GM19328 (cell line): ENCODE measurements around the gene AURKAIP1.
"Not testable (repeated sequence)": the region's sequence is repeated elsewhere in the genome, so short reads cannot be mapped to it uniquely, and the experiment has no call there.

Source experiments
- ATAC-seq: cut with Tn5 transposase; IDR thresholded peaks from one replicate; pipeline ENCODE4 v1.9.1; 2021; ENCODE audit warnings: mild to moderate bottlenecking, moderate library complexity; ENCODE audit not compliant: unreplicated experiment

AURKAIP1 gene

GRCh38 chr1:1374929-1375662 is at the start of gene AURKAIP1:
AURKAIP1 (minus strand) TSS chr1:1375207; CDS start chr1:1374756, 451 bp downstream.
- ATAC-seq, result peak; percentile 87

GRCh38 chr1:1424707-1425106 is 49.7 kb upstream of the AURKAIP1 start:
- ATAC-seq, result no peak

GRCh38 chr1:1423245-1423597 is 48.2 kb upstream of the AURKAIP1 start:
- ATAC-seq, result no peak

GRCh38 chr1:1422465-1423244 is 47.6 kb upstream of the AURKAIP1 start:
- ATAC-seq, result no peak

- no peak for ATAC-seq
Observed at GRCh38 chr1:1421907-1422464, 47.0 kb upstream of the AURKAIP1 start.

GRCh38 chr1:1421147-1421906 is 46.3 kb upstream of the AURKAIP1 start, which contains the start of gene ANKRD65:
ANKRD65 (minus strand) TSS chr1:1421276; CDS start chr1:1421005, 271 bp downstream.
- no peak for ATAC-seq

GRCh38 chr1:1420654-1421141 is 45.7 kb upstream of the AURKAIP1 start:
- ATAC-seq, result no peak

- ATAC-seq, result no peak
Observed at GRCh38 chr1:1419813-1420653, 45.0 kb upstream of the AURKAIP1 start.

- ATAC-seq, result no peak
Observed at GRCh38 chr1:1419363-1419812, 44.4 kb upstream of the AURKAIP1 start.

- no peak for ATAC-seq
Observed at GRCh38 chr1:1418464-1419362, 43.7 kb upstream of the AURKAIP1 start.

- not testable (repeated sequence) for ATAC-seq
Observed at GRCh38 chr1:1417825-1418463, 42.9 kb upstream of the AURKAIP1 start.

GRCh38 chr1:1417396-1417795 is 42.4 kb upstream of the AURKAIP1 start:
- ATAC-seq, result not testable (repeated sequence)

GRCh38 chr1:1415751-1416150 is 40.7 kb upstream of the AURKAIP1 start:
- no peak for ATAC-seq

- ATAC-seq, result not testable (repeated sequence)
Observed at GRCh38 chr1:1412311-1412902, 37.4 kb upstream of the AURKAIP1 start.

- ATAC-seq, result no peak
Observed at GRCh38 chr1:1411626-1412025, 36.6 kb upstream of the AURKAIP1 start.

GRCh38 chr1:1410238-1410637 is 35.2 kb upstream of the AURKAIP1 start:
- ATAC-seq, result not testable (repeated sequence)

GRCh38 chr1:1407636-1408318 is 32.8 kb upstream of the AURKAIP1 start:
- ATAC-seq, result no peak
